Measurements from ENCODE around the gene MCCC1.
A peak's percentile ranks its signal among the peaks of the same experiment; 100 is the strongest.
"Not testable (repeated sequence)": the region's sequence is repeated elsewhere in the genome, so short reads cannot be mapped to it uniquely, and the experiment has no call there.

The MCCC1 gene

GRCh38 chr3:183101040-183101439 lies 1.7 kb upstream of the MCCC1 start:
- DNase-seq = not testable (repeated sequence)

GRCh38 chr3:183100376-183100775 lies 1.1 kb upstream of the MCCC1 start:
- DNase-seq = no peak

GRCh38 chr3:183099838-183100204 lies 525 bp upstream of the MCCC1 start:
- no peak for DNase-seq

- DNase-seq = peak; percentile 35
These were observed 715 bp downstream of the MCCC1 start for GRCh38 chr3:183098536-183099025.

- DNase-seq = no peak
These were observed 4.6 kb downstream of the MCCC1 start for GRCh38 chr3:183094711-183095110.

- DNase-seq = no peak
These were observed 7.0 kb downstream of the MCCC1 start for GRCh38 chr3:183092256-183092655.

- DNase-seq = no peak
These were observed 12.1 kb downstream of the MCCC1 start for GRCh38 chr3:183087184-183087583.

- peak; percentile 35 for DNase-seq
These were observed 13.5 kb downstream of the MCCC1 start for GRCh38 chr3:183085634-183086390.

GRCh38 chr3:183082355-183082915 lies 16.9 kb downstream of the MCCC1 start:
- no peak for DNase-seq

GRCh38 chr3:183081459-183082183 lies 17.7 kb downstream of the MCCC1 start:
- DNase-seq = no peak

GRCh38 chr3:183080628-183081027 lies 18.7 kb downstream of the MCCC1 start:
- DNase-seq = no peak

GRCh38 chr3:183074881-183075280 lies 24.4 kb downstream of the MCCC1 start:
- DNase-seq = no peak

- no peak for DNase-seq
These were observed 25.0 kb downstream of the MCCC1 start for GRCh38 chr3:183074261-183074660.

GRCh38 chr3:183073839-183074238 lies 25.5 kb downstream of the MCCC1 start:
- no peak for DNase-seq

GRCh38 chr3:183070892-183071291 lies 28.4 kb downstream of the MCCC1 start:
- DNase-seq = no peak

GRCh38 chr3:183069086-183069485 lies 30.2 kb downstream of the MCCC1 start:
- DNase-seq = no peak

GRCh38 chr3:183066891-183067290 lies 32.4 kb downstream of the MCCC1 start:
- DNase-seq = not testable (repeated sequence)

GRCh38 chr3:183064475-183064874 lies 34.8 kb downstream of the MCCC1 start:
- DNase-seq = no peak

- DNase-seq = no peak
These were observed 37.7 kb downstream of the MCCC1 start for GRCh38 chr3:183061391-183062172.

GRCh38 chr3:183058351-183058750 lies 40.9 kb downstream of the MCCC1 start:
- DNase-seq = no peak

- no peak for DNase-seq
These were observed 48.6 kb downstream of the MCCC1 start for GRCh38 chr3:183050706-183051105.

- DNase-seq = no peak
These were observed 52.4 kb downstream of the MCCC1 start for GRCh38 chr3:183046883-183047282.
